GM18520 (cell line): Measurements from ENCODE around the gene CDH12.
"Not testable (repeated sequence)": the region's sequence is repeated elsewhere in the genome, so short reads cannot be mapped to it uniquely, and the experiment has no call there.

Experiments
- ATAC-seq: cut with Tn5 transposase; IDR thresholded peaks from one replicate; pipeline ENCODE4 v1.9.1; 2021; ENCODE audit not compliant: unreplicated experiment

The CDH12 gene

GRCh38 chr5:22577006-22577405, 276.1 kb downstream of the CDH12 start:
- ATAC-seq: no peak

GRCh38 chr5:22572941-22573340, 280.2 kb downstream of the CDH12 start:
- ATAC-seq: no peak

- ATAC-seq: no peak
Measured at GRCh38 chr5:22567983-22568382, 285.2 kb downstream of the CDH12 start.

- no peak for ATAC-seq
Measured at GRCh38 chr5:22560147-22560546, 293.0 kb downstream of the CDH12 start.

- no peak for ATAC-seq
Measured at GRCh38 chr5:22557251-22557650, 295.9 kb downstream of the CDH12 start.

GRCh38 chr5:22554475-22554874, 298.7 kb downstream of the CDH12 start:
- no peak for ATAC-seq

GRCh38 chr5:22549876-22550671, 303.1 kb downstream of the CDH12 start:
- no peak for ATAC-seq

GRCh38 chr5:22542340-22542739, 310.8 kb downstream of the CDH12 start:
- no peak for ATAC-seq

GRCh38 chr5:22541037-22541436, 312.1 kb downstream of the CDH12 start:
- ATAC-seq: no peak

- no peak for ATAC-seq
Measured at GRCh38 chr5:22539762-22540161, 313.4 kb downstream of the CDH12 start.

GRCh38 chr5:22531986-22532385, 321.2 kb downstream of the CDH12 start:
- no peak for ATAC-seq

- no peak for ATAC-seq
Measured at GRCh38 chr5:22521521-22521920, 331.6 kb downstream of the CDH12 start.

GRCh38 chr5:22516497-22516896, 336.6 kb downstream of the CDH12 start:
- ATAC-seq: not testable (repeated sequence)

GRCh38 chr5:22514231-22514630, 338.9 kb downstream of the CDH12 start:
- ATAC-seq: no peak

GRCh38 chr5:22505891-22506290, 347.3 kb downstream of the CDH12 start:
- ATAC-seq: no peak

GRCh38 chr5:22504411-22504810, 348.7 kb downstream of the CDH12 start:
- no peak for ATAC-seq

GRCh38 chr5:22500556-22500955, 352.6 kb downstream of the CDH12 start:
- no peak for ATAC-seq

- no peak for ATAC-seq
Measured at GRCh38 chr5:22496666-22497065, 356.5 kb downstream of the CDH12 start.

- no peak for ATAC-seq
Measured at GRCh38 chr5:22495016-22495720, 358.0 kb downstream of the CDH12 start.

GRCh38 chr5:22488427-22488826, 364.7 kb downstream of the CDH12 start:
- no peak for ATAC-seq

- no peak for ATAC-seq
Measured at GRCh38 chr5:22480305-22480704, 372.8 kb downstream of the CDH12 start.

- ATAC-seq: no peak
Measured at GRCh38 chr5:22473886-22474285, 379.3 kb downstream of the CDH12 start.
